Kasumi-1 (cell line): ENCODE measurements around the gene MIDN.
"Not testable (repeated sequence)": the region's sequence is repeated elsewhere in the genome, so short reads cannot be mapped to it uniquely, and the experiment has no call there.

Experiments used
- DNase-seq, 2 experiments: peaks; one replicate each; lab custom pipeline; 2025; lab: John Stamatoyannopoulos, UW

MIDN gene

DNA sequence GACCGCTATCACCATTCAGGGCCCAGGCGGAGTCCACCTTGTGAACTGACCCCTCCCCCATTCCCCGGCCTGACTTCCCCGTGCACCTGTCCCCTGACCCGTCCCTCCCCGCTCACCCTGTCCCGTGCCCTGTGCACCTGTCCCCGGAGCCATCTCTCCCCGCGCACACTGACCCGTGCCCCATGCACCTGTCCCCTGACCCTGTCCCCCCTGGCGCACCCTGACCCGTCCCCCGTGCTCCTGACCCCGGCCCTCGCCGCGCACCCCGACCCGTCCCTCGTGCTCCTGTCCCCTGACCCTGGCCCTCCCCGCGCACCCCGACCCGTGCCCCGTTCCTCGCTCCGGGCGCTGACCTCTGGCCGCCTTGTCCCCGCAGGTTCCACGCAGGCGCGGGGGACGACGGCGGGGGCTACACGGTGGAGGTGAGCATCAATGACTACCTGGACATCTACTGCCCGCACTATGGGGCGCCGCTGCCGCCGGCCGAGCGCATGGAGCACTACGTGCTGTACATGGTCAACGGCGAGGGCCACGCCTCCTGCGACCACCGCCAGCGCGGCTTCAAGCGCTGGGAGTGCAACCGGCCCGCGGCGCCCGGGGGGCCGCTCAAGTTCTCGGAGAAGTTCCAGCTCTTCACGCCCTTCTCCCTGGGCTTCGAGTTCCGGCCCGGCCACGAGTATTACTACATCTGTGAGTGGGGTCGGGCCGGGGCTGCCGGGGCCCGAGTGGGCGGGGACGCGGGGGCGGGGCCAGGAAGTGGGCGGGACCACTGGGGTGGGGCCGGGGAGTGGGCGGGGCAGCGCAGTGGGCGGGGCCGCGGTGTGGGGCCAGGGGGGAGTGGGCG is 47.0 kb downstream of the MIDN start:
- DNase-seq: no peak

DNA sequence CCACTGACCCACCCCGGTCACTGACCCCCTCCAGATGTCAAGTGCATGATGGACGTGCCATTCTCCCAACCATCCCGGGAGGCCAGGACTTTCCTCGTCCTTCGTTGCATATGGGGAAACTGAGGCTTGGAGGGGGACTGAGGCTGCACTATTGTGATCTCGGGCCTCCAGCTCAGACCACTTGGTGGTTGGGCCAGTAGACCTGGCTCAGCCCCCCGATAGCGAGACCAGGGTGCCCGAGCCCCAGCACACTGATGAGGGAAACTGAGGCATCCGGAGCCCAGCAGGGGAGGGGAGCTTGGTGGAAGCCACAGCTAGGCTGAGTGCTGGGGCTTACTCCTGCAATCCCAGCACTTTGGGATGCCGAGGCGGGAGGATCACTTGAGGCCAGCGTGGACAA is 47.7 kb downstream of the MIDN start:
- no peak for DNase-seq

DNA sequence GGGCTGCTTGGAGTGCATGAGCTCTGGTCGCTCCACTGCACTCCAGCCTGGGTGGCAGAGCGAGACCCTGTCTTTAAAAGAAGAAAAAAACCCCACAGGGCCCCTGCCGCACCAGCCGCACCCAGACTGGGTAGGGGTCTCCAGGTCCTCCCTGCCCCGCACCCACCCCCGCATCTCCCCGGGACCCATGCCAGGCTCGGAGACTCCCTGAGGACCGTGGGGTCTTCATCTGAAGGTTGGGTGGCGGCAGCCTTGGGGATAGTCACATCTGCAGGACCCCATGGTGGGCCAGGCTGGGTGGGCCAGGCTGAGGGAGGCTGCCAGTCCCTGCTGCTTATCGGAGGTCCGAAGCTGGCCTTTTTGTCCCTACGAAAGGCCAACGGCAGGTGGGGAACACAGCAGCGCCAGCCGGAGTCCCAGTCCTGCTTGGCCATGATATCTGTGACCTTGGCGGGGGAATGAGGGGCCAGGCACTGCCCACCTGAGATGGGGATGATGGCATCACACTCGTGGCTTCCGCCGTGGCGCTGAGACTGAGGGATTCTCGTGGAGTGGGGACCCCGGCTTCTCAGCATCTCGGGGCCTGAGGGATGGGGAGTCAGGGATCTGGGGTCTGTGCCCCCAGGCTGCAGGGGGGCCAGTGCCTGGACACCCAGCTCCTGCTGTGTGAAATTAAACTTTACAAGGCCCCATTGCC is 48.3 kb downstream of the MIDN start:
- DNase-seq: no peak

DNA sequence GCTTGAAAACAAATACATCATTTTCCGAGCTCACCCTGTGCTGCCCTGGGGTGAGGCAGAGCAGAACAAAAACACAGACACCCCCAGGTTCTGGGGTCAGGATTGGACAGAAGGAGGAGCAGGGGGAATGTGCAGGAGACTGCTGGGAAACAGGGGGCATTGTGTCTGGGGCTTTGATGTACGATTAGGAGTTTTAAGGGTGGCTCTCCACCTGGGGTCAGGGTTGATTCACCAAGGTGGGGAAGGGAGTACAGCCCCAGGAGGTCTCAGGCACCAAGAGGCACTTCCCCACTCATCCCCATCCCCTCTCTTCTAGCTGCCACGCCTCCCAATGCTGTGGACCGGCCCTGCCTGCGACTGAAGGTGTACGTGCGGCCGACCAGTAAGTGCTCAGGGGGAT is 49.9 kb downstream of the MIDN start:
- DNase-seq: no peak

DNA sequence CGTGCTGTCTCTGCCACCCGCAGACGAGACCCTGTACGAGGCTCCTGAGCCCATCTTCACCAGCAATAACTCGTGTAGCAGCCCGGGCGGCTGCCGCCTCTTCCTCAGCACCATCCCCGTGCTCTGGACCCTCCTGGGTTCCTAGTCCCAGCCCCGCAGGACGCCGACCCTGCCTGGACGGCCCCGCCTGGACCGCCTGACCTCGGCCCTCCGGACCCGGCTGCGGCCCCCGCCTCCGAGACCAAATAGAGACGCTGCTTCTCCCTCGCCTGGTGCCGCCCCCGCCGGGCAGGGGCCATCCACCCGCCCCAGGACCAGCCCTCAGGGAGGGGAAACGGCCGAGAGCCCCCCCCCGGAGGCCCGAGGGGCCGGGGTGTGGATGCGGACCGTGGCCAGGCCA is 51.4 kb downstream of the MIDN start:
- DNase-seq: no peak

DNA sequence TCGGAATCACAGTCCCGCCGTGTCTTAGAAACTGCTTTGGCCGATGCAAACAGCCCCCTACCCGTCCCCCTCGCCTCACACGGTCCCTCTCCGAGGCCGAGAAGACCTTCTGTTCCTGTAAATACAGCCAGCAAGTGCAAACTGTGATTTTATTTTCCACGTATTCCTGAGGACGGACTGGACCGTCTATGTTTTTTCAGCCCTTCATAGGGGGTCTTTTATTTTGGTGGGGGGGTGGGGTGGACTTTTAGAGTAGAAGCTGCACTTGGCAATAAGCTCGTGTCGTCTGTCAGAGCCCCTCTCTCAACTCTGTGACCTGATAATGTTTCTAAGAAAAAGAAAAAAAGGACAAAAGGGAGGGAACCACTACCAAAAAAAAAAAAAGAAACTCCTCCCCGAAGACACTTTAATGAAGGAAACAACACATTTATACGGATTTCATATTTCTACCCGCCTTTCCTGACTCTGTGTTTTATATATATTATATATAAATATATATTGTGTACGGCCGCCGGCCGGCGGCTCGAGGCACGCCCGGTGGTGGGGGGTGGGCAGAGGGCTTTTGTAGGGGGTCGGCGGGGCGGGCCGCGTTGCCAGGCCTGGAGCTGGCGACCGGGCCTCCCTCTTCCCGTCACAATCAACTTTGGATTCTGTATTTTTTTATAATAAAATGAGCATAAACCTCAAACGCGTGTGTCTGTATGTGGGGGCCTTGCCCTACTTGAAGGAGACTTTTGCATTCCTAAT is 52.5 kb downstream of the MIDN start:
- DNase-seq: no peak

DNA sequence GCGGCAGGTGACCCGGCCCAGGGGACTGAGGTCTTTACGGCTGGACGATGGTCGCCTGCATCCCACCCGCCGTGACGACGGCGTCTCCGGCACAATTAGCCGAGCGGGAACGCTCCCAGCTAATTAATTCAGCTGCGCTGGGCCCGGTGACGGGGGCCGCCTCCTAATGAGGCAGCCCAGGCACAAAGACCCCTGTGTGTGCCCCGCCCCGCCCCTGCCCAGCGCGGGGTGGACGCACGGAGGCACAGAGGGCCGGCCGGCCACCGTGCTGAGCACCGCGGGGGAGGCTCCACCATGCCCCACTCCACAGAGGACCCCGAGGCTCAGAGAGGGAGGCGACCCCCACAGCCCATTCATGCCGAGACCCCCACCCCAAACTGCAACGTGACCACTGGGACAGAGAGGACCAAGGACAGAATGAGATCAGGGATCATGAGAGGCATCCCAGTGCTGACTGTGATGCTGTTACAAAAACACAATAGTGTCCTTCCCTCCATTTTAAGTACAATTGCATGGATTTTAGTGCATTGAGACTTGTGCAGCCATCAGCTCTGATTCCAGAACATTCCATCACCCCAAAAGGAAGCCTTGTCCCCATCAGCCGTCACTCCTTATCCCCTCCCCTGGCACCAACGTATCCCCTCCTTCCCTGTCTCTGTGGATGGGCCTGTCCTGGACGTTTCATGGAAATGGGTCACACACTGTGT is 54.3 kb downstream of the MIDN start:
- DNase-seq: no peak

DNA sequence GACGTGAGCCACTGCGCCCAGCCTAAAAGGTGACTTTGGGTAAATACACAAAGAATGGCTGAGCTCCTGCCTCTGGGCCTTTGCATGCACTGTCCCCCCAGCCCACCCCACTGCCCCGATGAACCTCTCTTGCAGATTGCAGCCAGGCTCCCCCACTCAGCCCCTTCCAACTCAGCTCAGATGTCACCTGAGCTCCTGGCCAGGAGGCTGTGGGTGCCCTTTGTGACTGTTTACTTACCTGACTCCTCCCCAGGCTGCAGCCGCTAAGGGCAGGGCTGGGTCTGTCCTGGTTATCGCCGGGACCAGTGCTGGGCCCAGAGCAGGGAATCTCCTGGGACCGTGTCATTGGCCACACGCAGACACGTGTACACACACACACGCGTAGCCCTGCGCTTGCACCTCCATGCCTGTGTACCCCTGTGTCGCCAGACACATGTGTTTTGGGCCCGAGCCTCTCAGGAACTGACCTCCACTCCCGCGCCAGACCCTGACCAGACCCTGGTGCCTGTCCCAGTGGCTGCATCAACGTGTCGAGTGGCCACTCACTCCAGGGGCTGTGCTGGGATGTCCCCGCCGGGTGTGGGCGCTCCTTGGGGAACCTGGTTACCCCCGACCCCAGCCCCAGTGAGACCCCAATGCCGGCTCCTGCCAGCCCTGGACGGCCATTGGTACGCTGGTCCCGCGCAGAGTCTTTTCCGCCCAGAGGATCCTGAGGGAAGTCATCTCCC is 56.0 kb downstream of the MIDN start:
- no peak for DNase-seq

DNA sequence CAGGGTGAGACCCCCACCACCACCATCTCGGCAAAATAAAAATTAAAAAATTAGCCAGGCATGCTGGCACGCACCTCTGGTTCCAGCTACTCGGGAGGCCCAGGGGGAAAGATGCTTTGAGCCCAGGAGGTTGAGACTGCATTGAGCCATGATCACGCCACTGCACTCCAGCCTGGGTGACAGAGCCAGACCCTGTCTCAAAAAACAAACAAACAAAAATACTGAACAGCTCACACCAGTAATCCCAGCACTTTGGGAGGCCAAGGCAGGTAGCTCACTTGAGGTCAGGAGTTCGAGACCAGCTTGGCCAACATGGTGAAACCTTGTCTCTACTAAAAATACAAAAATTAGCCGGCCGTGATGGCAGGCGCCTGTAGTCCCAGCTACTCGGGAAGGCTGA is 57.0 kb downstream of the MIDN start:
- not testable (repeated sequence) for DNase-seq

DNA sequence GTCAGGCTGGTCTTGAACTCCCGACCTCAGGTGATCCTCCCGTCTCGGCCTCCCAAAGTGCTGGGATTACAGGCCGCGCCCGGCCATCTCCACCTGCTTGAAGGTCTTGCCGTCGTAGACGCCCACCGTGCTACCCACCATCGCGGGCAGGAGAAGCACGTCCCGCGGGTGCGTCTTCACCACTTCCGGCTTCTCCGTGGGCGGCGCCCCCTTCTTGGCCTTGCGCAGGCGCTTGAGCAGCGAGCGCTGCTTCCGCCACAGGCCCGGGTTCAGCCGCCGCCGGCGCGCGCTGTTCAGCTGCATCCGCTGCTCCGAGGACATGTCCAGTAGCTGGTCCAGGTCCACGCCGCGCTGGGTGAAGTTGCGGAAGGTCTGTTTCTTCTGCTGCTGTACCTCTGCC is 58.9 kb downstream of the MIDN start:
- no peak for DNase-seq

DNA sequence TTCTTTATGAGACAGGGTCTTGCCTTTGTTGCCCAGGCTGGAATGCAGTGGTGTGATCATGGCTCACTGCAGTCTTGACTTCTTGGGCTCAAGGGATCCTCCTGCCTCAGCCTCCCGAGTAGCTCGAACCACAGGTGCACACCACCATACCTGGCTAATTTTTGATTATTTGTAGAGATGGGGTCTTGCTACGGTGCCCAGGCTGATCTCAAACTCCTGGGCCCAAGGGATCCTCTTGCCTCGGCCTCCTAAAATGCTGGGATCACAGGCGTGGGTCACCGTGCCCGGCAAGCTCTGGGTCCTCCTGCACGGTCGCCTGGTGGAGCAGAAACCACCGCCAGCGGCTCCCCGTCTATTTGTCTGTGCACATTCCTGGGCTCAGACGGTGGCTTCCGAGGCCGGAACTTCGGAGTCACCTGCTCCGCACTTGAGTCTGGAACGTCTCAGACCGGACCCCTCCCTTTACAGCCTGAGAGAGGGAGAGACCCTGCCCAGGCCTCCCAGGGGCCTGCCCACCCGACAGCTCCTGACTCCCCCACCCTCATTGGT is 59.4 kb downstream of the MIDN start:
- no peak for DNase-seq

DNA sequence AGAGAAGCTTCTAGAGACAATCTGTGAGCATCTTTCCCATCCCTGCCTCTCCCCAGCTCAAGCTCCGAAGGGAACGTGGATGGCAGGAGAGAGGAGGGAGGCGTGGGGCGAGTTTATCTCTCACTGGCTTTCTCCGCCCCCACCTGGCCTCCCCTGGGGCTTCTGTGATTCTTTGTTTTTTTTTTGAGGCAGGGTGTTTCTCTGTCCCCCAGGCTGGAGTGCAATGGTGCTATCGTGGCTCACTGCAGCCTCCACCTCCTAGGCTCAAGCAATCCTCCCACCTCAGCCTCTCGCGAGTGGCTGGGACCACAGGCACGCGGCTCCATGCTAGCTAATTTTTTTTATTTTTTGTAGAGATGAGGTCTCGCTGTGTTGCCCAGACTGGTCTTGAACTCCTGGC is 60.3 kb downstream of the MIDN start:
- no peak for DNase-seq
